DMS53 (cell line): Measurements from ENCODE around the gene TMEM163.

ENCODE experiments used
- DNase-seq: peaks from one replicate; lab custom pipeline; 2025; lab: John Stamatoyannopoulos, UW

Gene TMEM163

DNA sequence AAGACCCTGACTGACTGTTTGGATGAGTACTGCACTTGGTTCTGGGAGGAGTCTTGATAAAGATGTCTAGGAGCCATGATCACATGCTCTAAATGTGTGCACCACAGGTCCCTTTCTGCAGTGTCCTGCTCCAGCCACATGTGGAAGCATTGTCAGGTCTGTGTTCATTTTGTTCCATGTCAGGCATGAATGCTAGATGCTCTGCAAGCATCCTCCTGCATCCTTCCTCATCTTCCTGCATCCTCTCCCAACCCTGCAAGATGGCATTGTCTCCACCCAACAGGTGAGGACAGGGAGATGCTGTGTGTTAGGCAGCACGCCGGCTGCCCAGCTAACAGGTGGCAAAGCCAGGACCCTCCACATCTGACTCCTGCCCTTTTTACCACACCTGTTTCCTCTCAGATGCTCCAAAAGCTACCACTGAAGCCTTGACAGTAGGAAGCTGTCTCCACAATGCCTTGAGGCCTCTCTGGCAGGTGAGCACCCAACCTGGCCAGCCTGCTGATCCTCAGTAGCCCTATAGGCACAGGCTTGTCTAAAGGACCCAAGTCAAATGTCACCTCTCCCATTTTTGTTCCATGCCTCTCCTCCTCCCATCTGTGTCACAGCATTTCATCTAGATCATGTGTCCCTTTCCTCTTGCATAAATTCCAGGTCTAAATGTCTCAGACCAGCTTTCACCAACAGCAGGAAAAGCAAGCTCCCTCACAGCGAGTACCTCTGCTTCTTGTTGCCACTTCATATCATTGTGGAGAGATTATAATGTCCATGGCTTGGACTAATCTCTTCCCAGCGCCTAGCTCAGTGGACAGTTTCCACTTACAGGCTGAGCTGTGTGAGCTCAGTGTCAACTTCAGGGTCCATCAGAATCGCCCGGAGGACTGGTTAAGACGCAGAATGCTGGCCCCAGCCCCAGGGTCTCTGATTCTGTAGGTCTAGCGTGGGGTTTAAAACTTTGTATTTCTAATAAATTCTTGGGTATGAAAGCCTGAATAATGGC, 55.0 kb downstream of the TMEM163 start:
- no peak for DNase-seq

DNA sequence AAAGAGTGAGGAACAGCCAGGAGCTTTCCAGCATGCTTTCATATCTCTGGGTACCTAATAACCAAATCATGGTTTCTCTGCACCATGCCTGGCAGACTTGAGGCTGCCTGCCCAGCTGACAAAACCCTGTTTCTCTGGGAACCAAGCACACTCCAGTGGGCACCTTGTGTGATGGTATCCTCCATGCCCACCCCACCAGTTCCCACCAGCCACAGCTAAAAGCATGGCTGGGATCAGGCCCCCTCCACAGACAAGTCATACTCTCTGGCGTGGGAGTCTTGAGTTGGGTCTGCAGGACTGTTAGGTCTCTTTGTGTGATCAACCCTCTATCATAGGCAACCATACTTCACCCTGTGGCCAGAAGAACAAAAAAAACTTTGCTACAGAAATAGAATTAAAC, 56.0 kb downstream of the TMEM163 start:
- DNase-seq, result no peak

GRCh38 chr2:134660626-134661402, 58.0 kb downstream of the TMEM163 start:
- DNase-seq, result no peak

DNA sequence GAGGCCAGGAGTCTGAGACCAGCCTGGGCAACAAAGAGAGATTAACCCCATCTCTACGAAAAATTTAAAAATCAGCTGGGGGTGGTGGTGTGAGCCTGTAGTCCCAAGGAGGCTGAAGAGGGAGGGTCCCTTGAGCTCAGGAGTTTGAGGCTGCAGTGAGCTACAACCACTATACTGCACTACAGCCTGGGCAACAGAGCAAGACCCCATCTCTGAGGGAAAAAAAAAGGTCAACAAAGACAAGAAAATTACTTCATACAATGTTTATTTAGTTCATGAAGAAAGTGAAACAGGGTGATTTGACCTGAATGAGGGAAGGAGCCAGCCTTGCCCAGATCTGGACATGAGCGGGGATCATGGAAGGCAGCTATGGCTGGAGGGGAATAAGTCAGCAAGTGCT, 59.1 kb downstream of the TMEM163 start:
- no peak for DNase-seq

GRCh38 chr2:134657650-134658250, 61.0 kb downstream of the TMEM163 start:
- peak; percentile 29 for DNase-seq

- peak; percentile 47 for DNase-seq
Measured at GRCh38 chr2:134656391-134656790, 62.4 kb downstream of the TMEM163 start.

- DNase-seq, result peak; percentile 18
Measured at GRCh38 chr2:134648586-134648985, 70.2 kb downstream of the TMEM163 start.

GRCh38 chr2:134647607-134648256, 71.1 kb downstream of the TMEM163 start:
- DNase-seq, result no peak

DNA sequence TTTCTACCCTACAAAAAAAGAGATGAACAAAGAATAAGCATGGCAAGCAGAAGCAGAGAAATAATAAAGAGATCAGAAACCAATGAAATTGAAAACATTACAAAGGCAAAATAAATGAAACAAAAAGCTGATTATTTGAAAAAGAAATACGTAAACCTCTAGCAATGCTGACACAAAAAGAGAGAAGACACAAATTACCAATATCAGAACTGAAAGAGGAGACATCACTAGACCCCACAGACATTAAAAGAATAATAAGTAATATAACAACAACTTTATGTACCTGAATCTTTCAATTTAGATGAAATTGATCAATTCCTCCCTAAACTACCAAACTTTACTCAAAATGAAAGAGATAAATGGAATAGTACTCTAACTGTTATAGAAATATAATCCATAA, 75.9 kb downstream of the TMEM163 start:
- DNase-seq, result no peak

- no peak for DNase-seq
Measured at GRCh38 chr2:134640494-134640893, 78.3 kb downstream of the TMEM163 start.

GRCh38 chr2:134639265-134639664, 79.5 kb downstream of the TMEM163 start:
- DNase-seq, result no peak

DNA sequence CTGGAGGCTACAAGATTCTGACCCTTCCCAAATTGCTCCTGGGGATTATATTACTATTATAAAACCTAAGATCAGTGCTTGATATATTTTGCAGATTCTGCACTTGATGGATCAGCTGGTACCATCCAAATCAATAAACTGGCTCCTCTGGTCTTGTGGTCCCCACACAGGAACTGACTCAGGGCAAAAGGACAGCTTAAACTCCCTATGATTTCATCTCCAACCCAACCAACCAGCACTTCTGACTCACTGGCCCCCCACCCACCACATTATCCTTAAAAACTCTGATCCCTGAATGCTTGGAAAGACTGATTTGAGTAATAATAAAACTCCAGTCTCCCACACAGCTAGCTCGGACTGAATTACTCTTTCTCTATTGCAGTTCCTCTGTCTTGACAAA, 82.1 kb downstream of the TMEM163 start:
- DNase-seq, result no peak

- no peak for DNase-seq
Measured at GRCh38 chr2:134634054-134634753, 84.6 kb downstream of the TMEM163 start.

DNA sequence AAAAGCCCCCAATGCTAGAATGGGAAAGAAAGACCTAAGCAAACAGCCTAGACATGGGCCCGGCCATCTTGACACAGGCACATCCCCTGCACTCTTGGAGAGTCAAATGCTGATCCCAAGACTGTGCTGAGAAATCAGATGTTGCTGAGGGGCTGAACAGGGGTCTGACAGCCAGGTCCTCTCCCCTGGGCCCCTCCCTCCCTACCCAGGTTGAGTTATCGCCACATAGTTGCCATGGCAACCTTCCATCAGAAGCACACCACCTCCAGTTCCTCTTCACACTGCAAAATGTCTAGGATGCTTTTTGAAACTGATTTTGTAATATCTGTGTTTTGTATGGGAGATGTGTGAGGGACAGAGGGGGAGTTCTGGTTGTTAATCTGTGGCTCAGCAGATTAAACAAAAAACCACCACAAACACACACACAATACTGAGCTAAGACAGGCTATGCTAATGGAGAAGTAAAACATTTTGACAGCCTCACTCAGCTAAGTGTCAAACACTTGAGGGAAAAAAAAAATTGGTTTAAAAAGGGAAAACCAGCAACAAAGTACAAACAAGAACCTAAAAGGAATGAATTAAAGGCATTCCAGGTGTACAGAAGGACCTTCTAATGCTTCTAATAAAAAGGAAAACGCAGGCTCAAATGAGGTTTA, 88.2 kb downstream of the TMEM163 start:
- DNase-seq, result peak; percentile 36

DNA sequence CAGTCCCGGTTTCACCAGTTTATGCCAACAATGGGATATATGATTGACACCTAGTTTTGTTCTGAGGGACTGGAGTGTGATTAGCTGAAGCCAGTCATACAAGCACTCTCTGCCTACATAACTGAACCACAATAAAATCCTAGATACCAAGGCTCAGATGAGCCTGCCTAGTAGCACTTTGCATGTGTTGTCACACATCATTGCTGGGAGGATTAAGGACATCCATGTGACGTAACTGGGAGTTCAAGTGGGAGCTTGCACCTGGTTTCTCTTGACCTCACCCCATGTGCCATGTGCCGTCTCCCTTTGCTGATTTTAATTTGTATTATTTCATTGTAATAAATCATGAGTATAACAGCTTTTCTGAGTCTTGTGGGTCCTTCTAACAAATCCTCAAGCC, 90.3 kb downstream of the TMEM163 start:
- peak; percentile 87 for DNase-seq

- DNase-seq, result no peak
Measured at GRCh38 chr2:134626781-134627180, 92.0 kb downstream of the TMEM163 start.

- DNase-seq, result no peak
Measured at GRCh38 chr2:134625311-134625710, 93.5 kb downstream of the TMEM163 start.

GRCh38 chr2:134623796-134624195, 95.0 kb downstream of the TMEM163 start:
- no peak for DNase-seq

- DNase-seq, result no peak
Measured at GRCh38 chr2:134623046-134623445, 95.8 kb downstream of the TMEM163 start.

- DNase-seq, result no peak
Measured at GRCh38 chr2:134621939-134622705, 96.7 kb downstream of the TMEM163 start.
